GM23338 (cell line): ENCODE results near the gene RTEL1. TPM values are rescaled to one million over a fixed set of nuclear protein-coding genes. Genes with fewer than 3 reads are reported as not detected.
A peak's percentile ranks its signal among the peaks of the same experiment; 100 is the strongest.

Source experiments
- ATAC-seq: fragments of 200-7000 bp; cut with Tn5 transposase; 3 replicates; pipeline ENCODE4 v1.9.1; 2020
- DNase-seq: peaks from one replicate; pipeline ENCODE4 v3.0.0-alpha.2; 2015; ENCODE audit warnings: low spot score
- H2AFZ ChIP-seq: fragments of 200-600 bp; sonication (generic); 2 replicates; pipeline ENCODE4 v1.8.0; 2016; ENCODE audit warnings: antibody characterized with exemption, mild to moderate bottlenecking, moderate library complexity
- H3F3A ChIP-seq: fragments of 200-600 bp; sonication (generic); replicated peaks from 2 replicates; pipeline ENCODE4 v1.8.0; 2017; ENCODE audit warnings: antibody characterized with exemption, mixed run types, low read depth
- H3K27ac ChIP-seq: fragments of 200-600 bp; sonication (generic); 2 replicates; pipeline ENCODE4 v1.6.1; 2016; ENCODE audit warnings: low read depth
- H3K27me3 ChIP-seq: fragments of 200-600 bp; sonication (generic); 2 replicates; pipeline ENCODE4 v1.8.0; 2016; ENCODE audit warnings: mild to moderate bottlenecking, mixed run types, moderate library complexity; ENCODE audit not compliant: insufficient read depth
- H3K36me3 ChIP-seq: fragments of 200-600 bp; sonication (generic); 2 replicates; pipeline ENCODE4 v1.8.0; 2016; ENCODE audit warnings: mild to moderate bottlenecking; ENCODE audit not compliant: insufficient read depth
- H3K4me1 ChIP-seq: fragments of 200-600 bp; sonication (generic); 2 replicates; pipeline ENCODE4 v1.8.0; 2016; ENCODE audit warnings: mild to moderate bottlenecking, moderate library complexity; ENCODE audit not compliant: insufficient read depth
- H3K4me2 ChIP-seq: fragments of 200-600 bp; sonication (generic); 2 replicates; pipeline ENCODE4 v1.7.1; 2017; ENCODE audit warnings: mixed run types
- H3K4me3 ChIP-seq: fragments of 200-600 bp; sonication (generic); 2 replicates; pipeline ENCODE4 v1.6.1; 2016; ENCODE audit warnings: mixed run types
- H3K79me2 ChIP-seq: fragments of 200-600 bp; sonication (generic); replicated peaks from 2 replicates; pipeline ENCODE4 v1.8.0; 2017; ENCODE audit warnings: mild to moderate bottlenecking; ENCODE audit not compliant: insufficient read depth
- H3K9me2 ChIP-seq: fragments of 200-600 bp; sonication (generic); 2 replicates; pipeline ENCODE4 v1.8.0; 2017; ENCODE audit not compliant: insufficient read depth
- H4K20me1 ChIP-seq: fragments of 200-600 bp; sonication (generic); replicated peaks from 2 replicates; pipeline ENCODE4 v1.8.0; 2017; ENCODE audit warnings: mild to moderate bottlenecking; ENCODE audit not compliant: insufficient read depth
- H3K27ac Mint-ChIP-seq: 2 replicates; pipeline ENCODE4 v1.8.0; 2020; ENCODE audit warnings: inconsistent platforms, mild to moderate bottlenecking, moderate library complexity, mixed read lengths
- H3K27me3 Mint-ChIP-seq: 3 replicates; pipeline ENCODE4 v1.8.0; 2022; ENCODE audit warnings: low read depth, mild to moderate bottlenecking, moderate library complexity, mixed read lengths, inconsistent platforms; ENCODE audit not compliant: insufficient read depth, poor library complexity
- H3K36me3 Mint-ChIP-seq: 3 replicates; pipeline ENCODE4 v1.8.0; 2021; ENCODE audit warnings: low read depth, mild to moderate bottlenecking, inconsistent platforms, moderate library complexity, mixed read lengths
- H3K4me1 Mint-ChIP-seq: 3 replicates; pipeline ENCODE4 v1.8.0; 2020; ENCODE audit warnings: mild to moderate bottlenecking, inconsistent platforms, mixed read lengths
- H3K4me3 Mint-ChIP-seq: 3 replicates; pipeline ENCODE4 v1.8.0; 2021; ENCODE audit warnings: moderate library complexity, mild to moderate bottlenecking, inconsistent platforms, mixed read lengths
- H3K9me3 Mint-ChIP-seq: 3 replicates; pipeline ENCODE4 v1.8.0; 2020; ENCODE audit warnings: moderate library complexity, mild to moderate bottlenecking, inconsistent platforms, mixed read lengths
- CREB1 ChIP-seq: fragments of 250-450 bp; sonication (Bioruptor Pico); IDR thresholded peaks from 2 replicates; pipeline ENCODE4 v1.5.0; 2020; ENCODE audit warnings: low read depth, mild to moderate bottlenecking, moderate library complexity
- CTCF ChIP-seq, 2 experiments: fragments of 200-600 bp in 1 of 2; sonication (generic) in 1 of 2; conservative IDR thresholded peaks; 2 replicates each; pipeline versions ENCODE4 v1.5.1 to v1.6.1; 2016 to 2017; ENCODE audit warnings: antibody characterized with exemption in 2 of 2, low read depth in 2 of 2, mild to moderate bottlenecking in 2 of 2, moderate library complexity in 1 of 2
- ETS1 ChIP-seq: IDR thresholded peaks from 2 replicates; pipeline ENCODE4 v1.6.1; 2016; ENCODE audit warnings: antibody characterized with exemption
- EZH2 ChIP-seq: fragments of 200-600 bp; sonication (generic); IDR thresholded peaks from one replicate; pipeline ENCODE4 v1.8.0; 2017; ENCODE audit warnings: antibody characterized with exemption, mild to moderate bottlenecking, low read depth; ENCODE audit not compliant: unreplicated experiment
- EZH2phosphoT487 ChIP-seq: fragments of 200-600 bp; sonication (generic); IDR thresholded peaks from one replicate; pipeline ENCODE4 v1.8.1; 2018; ENCODE audit warnings: antibody characterized with exemption; ENCODE audit not compliant: unreplicated experiment
- JUNB ChIP-seq: IDR thresholded peaks from one replicate; pipeline ENCODE4 v1.6.1; 2016; ENCODE audit warnings: antibody characterized with exemption; ENCODE audit not compliant: unreplicated experiment
- NANOG ChIP-seq: IDR thresholded peaks from 2 replicates; pipeline ENCODE4 v1.6.1; 2016; ENCODE audit warnings: antibody characterized with exemption, borderline replicate concordance
- POLR2AphosphoS5 ChIP-seq: IDR thresholded peaks from 2 replicates; pipeline ENCODE4 v1.6.1; 2016; ENCODE audit warnings: antibody characterized with exemption, low read depth
- REST ChIP-seq: IDR thresholded peaks from one replicate; pipeline ENCODE4 v1.6.1; 2018; ENCODE audit warnings: antibody characterized with exemption; ENCODE audit not compliant: unreplicated experiment
- STAT1 ChIP-seq: IDR thresholded peaks from one replicate; pipeline ENCODE4 v1.6.1; 2016; ENCODE audit warnings: antibody characterized with exemption; ENCODE audit not compliant: unreplicated experiment
- ZNF114 ChIP-seq: fragments of 250-450 bp; sonication (Bioruptor Pico); IDR thresholded peaks from 2 replicates; pipeline ENCODE4 v1.5.0; 2020; ENCODE audit warnings: mild to moderate bottlenecking, moderate library complexity
- ZNF331 ChIP-seq: fragments of 250-450 bp; sonication (Bioruptor Pico); IDR thresholded peaks from 2 replicates; pipeline ENCODE4 v1.5.0; 2020; ENCODE audit warnings: low read depth, mild to moderate bottlenecking, moderate library complexity
- polyA plus RNA-seq: library from polyadenylated mRNA; unstranded; fragments of >200 nt; fragmentation: Nextera tagmentation; extraction: Ambion mirVana; gene quantifications from 2 replicates; pipeline ENCODE4 v1.2.1, GENCODE V29; 2016
- total RNA-seq: library from RNA; depleted of rRNA; stranded (reverse); fragments of >200 nt; shearing (Covaris generic); gene quantifications from 2 replicates; pipeline ENCODE4 v1.2.3, GENCODE V29; 2014
- TF ChIP-seq, protein P1 (sequence below): fragments of 250-450 bp; sonication (Bioruptor Pico); IDR thresholded peaks from 2 replicates; pipeline ENCODE4 v1.5.0; 2020; ENCODE audit warnings: mild to moderate bottlenecking, moderate library complexity

Gene RTEL1
- total and polyA plus RNA-seq, 2 experiments from 2014 or later, result 14.2 to 34.5 TPM

- Mint-ChIP-seq H3K9me3 (0 out of 3 replicates have a peak, but pooled peaks cover 2% of the 10 kb centered on the region), H3K4me1 (peaks cover 15% of the 10 kb centered on the region), H3K27me3 (peaks cover 12% of the 10 kb centered on the region), H3K36me3 (peaks cover 35% of the 10 kb centered on the region), H3K4me3 (no peak overlapping the region), H3K27ac (peak overlapping the region; percentile 33; the same call in 1 of the 2 replicates)
- Histone ChIP-seq H3K4me1 (no peaks in the 10 kb centered on the region; the same call in 1 of the 2 replicates), H3K36me3 (no peaks in the 10 kb centered on the region), H2AFZ (no peak overlapping the region), H3F3A (no peaks in the 10 kb centered on the region), H3K79me2 (peaks cover 66% of the 10 kb centered on the region), H3K27ac (no peak overlapping the region), H4K20me1 (no peaks in the 10 kb centered on the region; the same call in 1 of the 2 replicates), H3K9me2 (no peaks in the 10 kb centered on the region), H3K27me3 (no peaks in the 10 kb centered on the region), H3K4me2 (no peak overlapping the region), H3K4me3 (no peak overlapping the region)
- TF ChIP-seq ZNF114, result no peak
- TF ChIP-seq, protein P1, sequence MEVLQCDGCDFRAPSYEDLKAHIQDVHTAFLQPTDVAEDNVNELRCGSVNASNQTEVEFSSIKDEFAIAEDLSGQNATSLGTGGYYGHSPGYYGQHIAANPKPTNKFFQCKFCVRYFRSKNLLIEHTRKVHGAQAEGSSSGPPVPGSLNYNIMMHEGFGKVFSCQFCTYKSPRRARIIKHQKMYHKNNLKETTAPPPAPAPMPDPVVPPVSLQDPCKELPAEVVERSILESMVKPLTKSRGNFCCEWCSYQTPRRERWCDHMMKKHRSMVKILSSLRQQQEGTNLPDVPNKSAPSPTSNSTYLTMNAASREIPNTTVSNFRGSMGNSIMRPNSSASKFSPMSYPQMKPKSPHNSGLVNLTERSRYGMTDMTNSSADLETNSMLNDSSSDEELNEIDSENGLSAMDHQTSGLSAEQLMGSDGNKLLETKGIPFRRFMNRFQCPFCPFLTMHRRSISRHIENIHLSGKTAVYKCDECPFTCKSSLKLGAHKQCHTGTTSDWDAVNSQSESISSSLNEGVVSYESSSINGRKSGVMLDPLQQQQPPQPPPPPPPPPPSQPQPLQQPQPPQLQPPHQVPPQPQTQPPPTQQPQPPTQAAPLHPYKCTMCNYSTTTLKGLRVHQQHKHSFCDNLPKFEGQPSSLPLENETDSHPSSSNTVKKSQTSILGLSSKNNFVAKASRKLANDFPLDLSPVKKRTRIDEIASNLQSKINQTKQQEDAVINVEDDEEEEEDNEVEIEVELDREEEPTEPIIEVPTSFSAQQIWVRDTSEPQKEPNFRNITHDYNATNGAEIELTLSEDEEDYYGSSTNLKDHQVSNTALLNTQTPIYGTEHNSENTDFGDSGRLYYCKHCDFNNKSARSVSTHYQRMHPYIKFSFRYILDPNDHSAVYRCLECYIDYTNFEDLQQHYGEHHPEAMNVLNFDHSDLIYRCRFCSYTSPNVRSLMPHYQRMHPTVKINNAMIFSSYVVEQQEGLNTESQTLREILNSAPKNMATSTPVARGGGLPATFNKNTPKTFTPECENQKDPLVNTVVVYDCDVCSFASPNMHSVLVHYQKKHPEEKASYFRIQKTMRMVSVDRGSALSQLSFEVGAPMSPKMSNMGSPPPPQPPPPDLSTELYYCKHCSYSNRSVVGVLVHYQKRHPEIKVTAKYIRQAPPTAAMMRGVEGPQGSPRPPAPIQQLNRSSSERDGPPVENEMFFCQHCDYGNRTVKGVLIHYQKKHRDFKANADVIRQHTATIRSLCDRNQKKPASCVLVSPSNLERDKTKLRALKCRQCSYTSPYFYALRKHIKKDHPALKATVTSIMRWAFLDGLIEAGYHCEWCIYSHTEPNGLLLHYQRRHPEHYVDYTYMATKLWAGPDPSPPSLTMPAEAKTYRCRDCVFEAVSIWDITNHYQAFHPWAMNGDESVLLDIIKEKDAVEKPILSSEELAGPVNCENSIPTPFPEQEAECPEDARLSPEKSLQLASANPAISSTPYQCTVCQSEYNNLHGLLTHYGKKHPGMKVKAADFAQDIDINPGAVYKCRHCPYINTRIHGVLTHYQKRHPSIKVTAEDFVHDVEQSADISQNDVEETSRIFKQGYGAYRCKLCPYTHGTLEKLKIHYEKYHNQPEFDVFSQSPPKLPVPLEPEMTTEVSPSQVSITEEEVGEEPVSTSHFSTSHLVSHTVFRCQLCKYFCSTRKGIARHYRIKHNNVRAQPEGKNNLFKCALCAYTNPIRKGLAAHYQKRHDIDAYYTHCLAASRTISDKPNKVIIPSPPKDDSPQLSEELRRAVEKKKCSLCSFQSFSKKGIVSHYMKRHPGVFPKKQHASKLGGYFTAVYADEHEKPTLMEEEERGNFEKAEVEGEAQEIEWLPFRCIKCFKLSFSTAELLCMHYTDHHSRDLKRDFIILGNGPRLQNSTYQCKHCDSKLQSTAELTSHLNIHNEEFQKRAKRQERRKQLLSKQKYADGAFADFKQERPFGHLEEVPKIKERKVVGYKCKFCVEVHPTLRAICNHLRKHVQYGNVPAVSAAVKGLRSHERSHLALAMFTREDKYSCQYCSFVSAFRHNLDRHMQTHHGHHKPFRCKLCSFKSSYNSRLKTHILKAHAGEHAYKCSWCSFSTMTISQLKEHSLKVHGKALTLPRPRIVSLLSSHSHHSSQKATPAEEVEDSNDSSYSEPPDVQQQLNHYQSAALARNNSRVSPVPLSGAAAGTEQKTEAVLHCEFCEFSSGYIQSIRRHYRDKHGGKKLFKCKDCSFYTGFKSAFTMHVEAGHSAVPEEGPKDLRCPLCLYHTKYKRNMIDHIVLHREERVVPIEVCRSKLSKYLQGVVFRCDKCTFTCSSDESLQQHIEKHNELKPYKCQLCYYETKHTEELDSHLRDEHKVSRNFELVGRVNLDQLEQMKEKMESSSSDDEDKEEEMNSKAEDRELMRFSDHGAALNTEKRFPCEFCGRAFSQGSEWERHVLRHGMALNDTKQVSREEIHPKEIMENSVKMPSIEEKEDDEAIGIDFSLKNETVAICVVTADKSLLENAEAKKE (CRISPR knock-in tag), result no peak
- TF ChIP-seq ETS1, result no peak
- no peak for TF ChIP-seq POLR2AphosphoS5
- TF ChIP-seq CTCF (conservative IDR thresholded peaks at IDR 0.05; ENCODE audit: low read depth in 2 of 2), result no peak
- TF ChIP-seq REST, result no peak
- no peak for TF ChIP-seq EZH2phosphoT487
- TF ChIP-seq STAT1, result no peak
- no peak for TF ChIP-seq ZNF331
- TF ChIP-seq CREB1, result no peak
- TF ChIP-seq JUNB, result no peak
- TF ChIP-seq EZH2, result no peak
- no peak for TF ChIP-seq NANOG
- no peak for DNase-seq
- ATAC-seq, result no peak
Measured at GRCh38 chr20:63620991-63621390, 37.1 kb upstream of the RTEL1 start.
